ENCODE measurements around the gene UFSP1.

UFSP1 gene

DNA sequence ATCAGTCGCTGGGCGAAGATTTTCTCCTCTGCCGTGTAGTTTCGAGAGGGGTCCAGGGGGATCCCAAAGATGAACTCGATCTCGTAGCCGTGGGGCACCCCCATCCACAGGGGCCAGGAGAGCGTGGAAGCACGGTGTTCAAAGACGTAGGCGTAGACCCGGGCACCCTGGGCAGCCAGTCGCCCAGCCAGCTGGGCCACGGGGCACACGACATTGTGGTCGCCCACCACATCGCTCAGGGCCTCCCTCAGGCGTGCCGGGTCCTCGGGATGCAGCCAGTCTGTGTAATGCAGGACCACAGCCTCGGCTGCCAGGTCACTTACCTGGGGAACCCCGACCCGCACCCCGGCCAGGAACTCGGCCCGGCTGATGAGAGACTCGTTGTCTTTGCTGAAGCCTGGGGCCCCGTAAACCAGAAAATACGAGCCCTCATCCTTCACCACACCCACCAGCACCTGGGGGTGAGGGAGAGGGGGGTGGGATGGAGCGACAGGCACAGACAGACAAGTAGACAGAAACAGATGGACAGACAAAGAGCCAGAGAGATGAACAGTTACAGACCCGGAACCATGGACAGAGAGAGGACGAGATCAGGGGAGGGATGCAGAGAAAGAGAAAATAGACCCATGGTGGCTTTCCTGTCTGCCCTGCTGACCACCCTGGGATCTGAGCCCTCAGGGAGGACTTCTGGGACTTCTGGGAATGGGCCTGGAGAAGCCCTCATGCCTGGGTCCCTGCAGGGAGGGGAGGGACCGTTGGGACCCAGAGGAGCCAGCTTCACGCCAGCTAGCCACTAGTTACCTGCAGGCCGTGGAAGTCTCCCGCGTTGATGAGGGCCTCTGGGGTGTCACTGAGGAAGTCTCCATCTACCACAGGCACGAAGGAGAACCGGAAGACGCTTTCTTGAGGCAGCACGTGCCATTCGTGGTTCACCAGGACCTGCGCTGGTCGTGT lies 3.1 kb upstream of the UFSP1 start:
- no peak for FAIRE-seq

DNA sequence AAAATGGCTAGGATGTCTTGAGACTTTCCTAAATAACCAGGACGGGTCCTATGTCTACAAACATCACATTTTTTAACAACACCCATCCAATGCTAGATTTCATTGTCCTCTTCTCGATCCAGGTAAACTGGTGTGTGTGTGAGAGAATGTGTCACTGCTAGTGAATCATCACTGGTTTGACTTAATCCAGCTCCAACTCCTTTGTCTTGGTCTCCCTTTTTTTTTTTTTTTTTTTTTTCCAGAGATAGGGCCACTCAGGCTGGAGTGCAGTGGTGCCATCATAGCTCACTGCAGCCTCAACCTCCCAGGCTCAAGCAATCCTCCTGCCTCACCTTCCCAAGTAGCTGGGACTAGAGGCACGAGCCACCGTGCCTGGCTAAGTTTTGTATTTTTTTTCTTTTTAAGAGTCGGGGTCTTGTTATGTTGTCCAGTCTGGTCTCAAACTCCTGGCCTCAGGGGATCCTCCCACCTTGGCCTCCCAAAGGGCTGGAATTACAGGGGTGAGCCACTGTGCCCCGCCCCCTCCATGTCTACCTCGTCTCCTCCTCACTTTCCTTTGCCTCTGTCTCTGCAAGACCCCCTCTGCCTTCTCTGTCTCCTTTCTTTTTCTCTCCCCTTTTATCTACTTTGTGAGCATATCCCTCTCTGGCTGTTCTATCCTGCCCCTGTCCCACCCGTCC lies 2.2 kb upstream of the UFSP1 start:
- no peak for TF ChIP-seq POLR2A (IDR thresholded peaks at IDR 0.05; ENCODE audit: low read depth, low read length)
- no peak for DNase-seq (ENCODE audit: insufficient read length, low spot score)
- no peak for FAIRE-seq

More for the DNA sequence above, 3.1 kb upstream of the UFSP1 start:
- no peak for TF ChIP-seq POLR2A (IDR thresholded peaks at IDR 0.05; ENCODE audit: low read depth, low read length)
- DNase-seq (ENCODE audit: insufficient read length, low spot score): no peak

GRCh38 chr7:100890653-100891567 lies 1.4 kb upstream of the UFSP1 start:
- TF ChIP-seq POLR2A (IDR thresholded peaks at IDR 0.05; ENCODE audit: low read depth, low read length): no peak
- DNase-seq (ENCODE audit: insufficient read length, low spot score) (no peak), FAIRE-seq (no peak)

DNA sequence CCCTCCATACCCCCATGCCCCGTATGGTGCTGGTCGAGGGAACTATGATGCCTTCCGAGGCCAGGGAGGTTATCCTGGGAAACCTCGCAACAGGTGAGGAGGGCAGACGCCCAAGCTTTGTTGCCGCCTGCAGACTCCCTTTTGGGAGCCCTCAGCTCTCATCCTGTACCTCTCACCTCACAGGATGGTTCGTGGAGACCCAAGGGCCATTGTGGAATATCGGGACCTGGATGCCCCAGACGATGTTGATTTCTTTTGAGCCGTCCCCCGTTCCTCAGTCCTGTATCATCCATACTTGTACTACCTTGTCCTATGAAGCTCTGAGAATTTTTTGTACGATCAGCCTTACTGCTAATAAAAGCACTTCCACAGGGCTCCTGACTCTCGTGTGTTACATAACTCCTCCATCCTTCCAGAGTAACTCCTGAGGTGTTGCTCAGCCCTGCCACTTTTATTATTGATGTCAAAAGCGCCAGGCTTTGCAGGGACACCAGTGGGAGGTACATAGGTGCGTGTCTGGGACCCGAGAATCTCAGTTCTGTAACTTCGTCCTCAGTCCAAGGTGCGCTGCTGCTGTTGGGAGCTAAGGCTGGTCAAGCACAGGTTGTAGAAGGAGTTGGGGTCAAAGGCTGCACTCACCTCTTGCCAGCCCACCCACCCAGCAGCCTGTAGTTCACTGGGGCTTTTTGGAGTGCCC lies 1.1 kb downstream of the UFSP1 start:
- FAIRE-seq (no peak), DNase-seq (ENCODE audit: insufficient read length, low spot score) (no peak)
- no peak for TF ChIP-seq POLR2A (IDR thresholded peaks at IDR 0.05; ENCODE audit: low read depth, low read length)

GRCh38 chr7:100887516-100888290 lies 1.8 kb downstream of the UFSP1 start:
- TF ChIP-seq POLR2A (IDR thresholded peaks at IDR 0.05; ENCODE audit: low read depth, low read length): no peak
- no peak for FAIRE-seq
- no peak for DNase-seq (ENCODE audit: insufficient read length, low spot score)

GRCh38 chr7:100886936-100887515 lies 2.5 kb downstream of the UFSP1 start:
- no peak for TF ChIP-seq POLR2A (IDR thresholded peaks at IDR 0.05; ENCODE audit: low read depth, low read length)
- FAIRE-seq (no peak), DNase-seq (ENCODE audit: insufficient read length, low spot score) (no peak)

GRCh38 chr7:100886142-100886935 lies 3.2 kb downstream of the UFSP1 start:
- DNase-seq (ENCODE audit: insufficient read length, low spot score) (no peak), FAIRE-seq (no peak)
- no peak for TF ChIP-seq POLR2A (IDR thresholded peaks at IDR 0.05; ENCODE audit: low read depth, low read length)

GRCh38 chr7:100885440-100886141 lies 3.9 kb downstream of the UFSP1 start:
- TF ChIP-seq POLR2A (IDR thresholded peaks at IDR 0.05; ENCODE audit: low read depth, low read length): no peak
- FAIRE-seq (no peak), DNase-seq (ENCODE audit: insufficient read length, low spot score) (no peak)

DNA sequence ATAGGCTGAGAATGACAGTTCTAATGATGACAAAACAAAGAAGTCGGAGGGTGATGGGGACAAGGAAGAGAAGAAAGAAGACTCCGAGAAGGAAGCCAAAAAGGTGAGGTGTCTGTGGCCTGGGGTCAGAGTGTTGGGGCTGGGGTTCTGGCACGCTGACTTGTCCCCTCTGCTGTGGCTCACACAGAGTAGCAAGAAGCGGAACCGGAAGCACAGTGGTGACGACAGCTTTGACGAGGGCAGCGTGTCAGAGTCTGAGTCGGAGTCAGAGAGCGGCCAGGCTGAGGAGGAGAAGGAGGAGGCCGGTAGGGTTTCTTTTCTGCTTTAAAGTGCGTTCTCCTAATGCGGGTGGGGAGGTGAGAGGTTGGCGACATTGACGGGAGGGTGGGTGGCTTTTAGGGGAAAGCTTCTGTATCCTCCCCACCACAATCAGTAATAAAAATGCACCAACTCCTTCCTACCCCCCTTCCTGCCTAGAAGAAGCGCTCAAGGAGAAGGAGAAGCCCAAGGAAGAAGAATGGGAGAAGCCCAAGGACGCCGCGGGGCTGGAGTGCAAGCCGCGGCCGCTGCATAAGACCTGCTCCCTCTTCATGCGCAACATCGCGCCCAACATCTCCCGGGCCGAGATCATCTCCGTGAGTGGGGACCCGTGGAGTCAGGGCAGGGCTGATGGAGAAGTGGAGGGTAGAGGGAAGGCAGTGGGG lies 4.6 kb downstream of the UFSP1 start:
- TF ChIP-seq POLR2A (IDR thresholded peaks at IDR 0.05; ENCODE audit: low read depth, low read length): no peak
- DNase-seq (ENCODE audit: insufficient read length, low spot score) (no peak), FAIRE-seq (no peak)

GRCh38 chr7:100882785-100883526 lies 6.6 kb downstream of the UFSP1 start:
- DNase-seq (ENCODE audit: insufficient read length, low spot score) (no peak), FAIRE-seq (no peak)
- no peak for TF ChIP-seq POLR2A (IDR thresholded peaks at IDR 0.05; ENCODE audit: low read depth, low read length)
